Gastroesophageal sphincter (tissue), 4 donors: ENCODE results near the gene HDAC8. TPM values are rescaled to one million over a fixed set of nuclear protein-coding genes. Genes with fewer than 3 reads are reported as not detected.

ENCODE experiments used
- ATAC-seq: fragments of 150-250 bp; one replicate; pipeline ENCODE4 v1.9.1; 2016; ENCODE audit warnings: mild to moderate bottlenecking, moderate library complexity
- H3K27ac ChIP-seq, 4 donors: fragments of 200-600 bp; sonication (generic) in 3 of 4; 1 replicate in 3 of 4; 2 replicates in 1 of 4; pipeline ENCODE4 v1.5.1; 2016 to 2019
- H3K27me3 ChIP-seq: fragments of 200-600 bp; sonication (generic); one replicate; pipeline ENCODE4 v1.5.1; 2019
- H3K36me3 ChIP-seq, 2 donors: fragments of 200-600 bp; sonication (generic); one replicate each; pipeline ENCODE4 v1.5.1; 2019; ENCODE audit warnings: control low read depth in 1 of 2
- H3K4me1 ChIP-seq, 3 donors: fragments of 200-600 bp; sonication (generic); 1 replicate in 2 of 3; 2 replicates in 1 of 3; pipeline ENCODE4 v1.5.1; 2016 to 2019; ENCODE audit warnings: control low read depth in 2 of 3
- H3K4me3 ChIP-seq, 2 donors: fragments of 200-600 bp; sonication (generic); one replicate each; pipeline ENCODE4 v1.5.1; 2019; ENCODE audit warnings: mild to moderate bottlenecking in 1 of 2, moderate library complexity in 1 of 2
- H3K9me3 ChIP-seq, 3 donors: fragments of 200-600 bp; sonication (generic); one replicate each; pipeline ENCODE4 v1.5.1; 2017 to 2019; ENCODE audit warnings: control low read depth in 2 of 3
- EP300 ChIP-seq: sonication (generic); formaldehyde crosslinking; IDR thresholded peaks from one replicate; pipeline ENCODE4 v1.6.1; 2017; ENCODE audit warnings: antibody characterized with exemption, mild to moderate bottlenecking
- POLR2A ChIP-seq, 2 donors: fragments of 450-650 bp; IDR thresholded peaks; one replicate each; pipeline ENCODE4 v1.6.1; 2017; ENCODE audit warnings: antibody characterized with exemption in 2 of 2, mild to moderate bottlenecking in 2 of 2, moderate library complexity in 1 of 2
- POLR2AphosphoS5 ChIP-seq: sonication (generic); formaldehyde crosslinking; IDR thresholded peaks from one replicate; pipeline ENCODE4 v1.6.1; 2017; ENCODE audit warnings: antibody characterized with exemption
- WGBS, 2 donors: methylation state at CpG; one replicate each; pipeline ENCODE4 v1.1.5; 2018; ENCODE audit warnings: low coverage in 1 of 2; 5-methylcytosine and 5-hydroxymethylcytosine counted together
- total RNA-seq, 4 donors: library from RNA; depleted of rRNA; stranded (reverse); fragments of >200 nt; gene quantifications; one replicate each; pipeline ENCODE4 v1.1.0, GENCODE V29; 2016
- TF ChIP-seq, protein P1 (sequence below), 4 experiments: fragments of 200-600 bp in 2 of 4; fragments of 450-650 bp in 2 of 4; sonication (generic) in 1 of 4; IDR thresholded peaks; one replicate each; pipeline ENCODE4 v1.5.1; 2017 to 2019; ENCODE audit warnings: antibody characterized with exemption in 4 of 4, mild to moderate bottlenecking in 2 of 4, moderate library complexity in 2 of 4

Gene HDAC8
- total RNA-seq, 4 donors from 2014 or later = 15.7 to 34.2 (median 25.6) TPM

DNA sequence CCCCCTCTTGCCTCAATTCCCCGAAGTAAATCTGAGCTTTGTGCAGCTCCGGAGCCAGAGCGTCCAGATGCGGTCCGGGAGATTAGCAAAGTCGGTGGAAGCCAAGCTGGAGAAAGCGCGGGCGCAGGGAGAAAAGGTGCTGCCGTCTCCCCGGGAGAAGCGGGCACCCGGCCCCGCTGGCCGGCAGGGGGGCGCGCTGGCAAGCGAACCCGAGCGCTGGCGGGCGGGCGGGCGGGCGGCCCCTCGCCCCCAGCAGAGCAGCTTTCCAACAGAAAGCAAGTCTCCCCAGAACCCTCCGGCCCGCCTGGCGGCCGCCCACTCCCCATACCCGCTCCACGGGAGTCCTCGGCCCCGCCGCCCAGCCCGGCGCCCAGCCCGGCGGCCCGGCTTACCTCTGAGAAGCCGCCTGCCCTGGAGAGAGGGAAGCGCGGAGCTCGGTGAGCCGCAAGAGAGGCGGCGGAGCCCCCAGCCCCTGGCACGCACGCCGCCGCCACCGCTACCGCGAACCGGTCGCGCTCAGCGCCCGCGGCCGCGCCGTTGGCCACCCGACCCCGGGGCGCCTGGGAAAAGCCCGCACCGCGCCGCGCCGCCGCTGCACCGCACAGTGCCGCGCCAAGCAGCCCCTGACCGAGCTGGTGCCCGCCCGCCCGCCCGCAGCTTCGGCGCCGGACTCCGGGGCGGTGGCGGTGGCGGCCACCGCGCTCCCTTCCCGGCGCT, 266.4 kb downstream of the HDAC8 start:
- H3K4me1 ChIP-seq = peaks cover 0 to 43% (median 4%) of the 10 kb centered on the region in 3 donors
- WGBS, 2 donors = no CpG with 5 or more reads among the region's 92 CpGs
- ATAC-seq = no peak

DNA sequence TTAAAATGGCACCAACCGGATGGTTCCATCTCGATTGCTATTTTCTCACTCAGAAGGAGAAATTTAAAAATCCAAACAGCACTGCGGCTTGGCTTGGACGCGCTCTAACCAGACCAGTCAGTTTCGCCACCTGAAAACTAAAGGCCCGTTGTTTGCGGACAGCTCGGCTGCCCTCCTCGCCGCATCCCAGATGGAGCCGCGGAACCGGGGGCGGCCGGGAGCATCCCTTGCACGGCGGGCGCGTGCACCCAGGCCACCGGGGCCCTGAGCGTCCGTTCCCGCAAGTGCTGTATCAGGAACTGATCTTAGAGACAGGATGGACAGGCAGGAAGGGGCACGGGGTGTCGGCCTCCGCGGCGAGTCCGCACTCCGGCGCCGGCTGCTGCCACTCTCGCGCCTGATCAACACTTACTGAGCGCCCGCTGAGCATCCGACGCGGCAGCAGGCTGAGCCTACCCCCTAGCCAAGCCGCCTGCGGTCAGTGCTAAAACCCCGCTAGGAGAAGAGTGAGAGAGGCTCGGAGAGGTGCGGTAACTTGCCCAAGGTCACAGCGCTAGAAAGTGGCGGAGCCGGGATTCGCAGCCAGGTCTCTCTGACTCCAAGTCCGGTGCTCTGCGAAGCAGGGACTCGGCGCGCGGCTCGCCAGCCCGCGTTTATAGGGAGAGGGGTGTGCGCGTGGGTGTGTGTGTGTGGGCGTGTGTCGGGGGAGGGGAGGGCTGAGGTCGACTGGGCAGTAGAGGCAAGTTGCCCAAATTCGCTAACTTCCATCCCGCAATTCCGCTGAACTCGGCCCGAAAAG, 267.2 kb downstream of the HDAC8 start, which contains the start of gene CITED1:
Gene CITED1, minus strand, starts transcription at position 629 of the 799 bp plus-strand sequence. CDS start 3,045 bp downstream, outside the sequence.
- Histone ChIP-seq H3K4me3 (peak within 1 kb of the TSS; percentile 52 to 64), H3K27ac (peak within 1 kb of the TSS in 3 of 4 donors; percentile 31 to 66 (median 65)), H3K4me1 (peaks cover 0 to 43% (median 4%) of the 10 kb centered on the region in 3 donors), H3K36me3 (no peaks in the 10 kb centered on the region), H3K9me3 (no peaks in the 10 kb centered on the region), H3K27me3 (no peaks in the 10 kb centered on the region)
- TF ChIP-seq EP300 = no peak
- TF ChIP-seq, protein P1, sequence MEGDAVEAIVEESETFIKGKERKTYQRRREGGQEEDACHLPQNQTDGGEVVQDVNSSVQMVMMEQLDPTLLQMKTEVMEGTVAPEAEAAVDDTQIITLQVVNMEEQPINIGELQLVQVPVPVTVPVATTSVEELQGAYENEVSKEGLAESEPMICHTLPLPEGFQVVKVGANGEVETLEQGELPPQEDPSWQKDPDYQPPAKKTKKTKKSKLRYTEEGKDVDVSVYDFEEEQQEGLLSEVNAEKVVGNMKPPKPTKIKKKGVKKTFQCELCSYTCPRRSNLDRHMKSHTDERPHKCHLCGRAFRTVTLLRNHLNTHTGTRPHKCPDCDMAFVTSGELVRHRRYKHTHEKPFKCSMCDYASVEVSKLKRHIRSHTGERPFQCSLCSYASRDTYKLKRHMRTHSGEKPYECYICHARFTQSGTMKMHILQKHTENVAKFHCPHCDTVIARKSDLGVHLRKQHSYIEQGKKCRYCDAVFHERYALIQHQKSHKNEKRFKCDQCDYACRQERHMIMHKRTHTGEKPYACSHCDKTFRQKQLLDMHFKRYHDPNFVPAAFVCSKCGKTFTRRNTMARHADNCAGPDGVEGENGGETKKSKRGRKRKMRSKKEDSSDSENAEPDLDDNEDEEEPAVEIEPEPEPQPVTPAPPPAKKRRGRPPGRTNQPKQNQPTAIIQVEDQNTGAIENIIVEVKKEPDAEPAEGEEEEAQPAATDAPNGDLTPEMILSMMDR (IDR thresholded peaks at IDR 0.05) = no peak
- no peak for TF ChIP-seq POLR2A (IDR thresholded peaks at IDR 0.05)
- no peak for TF ChIP-seq POLR2AphosphoS5
- 0% methylated on average over 2 of the region's 68 CpGs; no CpG with 5 or more reads in 1 of the 2 donors for WGBS, 2 donors
- ATAC-seq = no peak

More for the DNA sequence above, 266.4 kb downstream of the HDAC8 start:
- no peaks in the 10 kb centered on the region for H3K36me3 ChIP-seq
- H3K4me3 ChIP-seq = peak overlapping the region; percentile 52 to 64
- TF ChIP-seq EP300 = no peak
- TF ChIP-seq, protein P1 (IDR thresholded peaks at IDR 0.05) = no peak
- TF ChIP-seq POLR2A (IDR thresholded peaks at IDR 0.05) = no peak
- TF ChIP-seq POLR2AphosphoS5 = no peak
- H3K9me3 ChIP-seq = no peaks in the 10 kb centered on the region
- H3K27me3 ChIP-seq = no peaks in the 10 kb centered on the region
- H3K27ac ChIP-seq = peak overlapping the region in 3 of 4 donors; percentile 31 to 66 (median 65)

- Histone ChIP-seq H3K27ac (no peak overlapping the region), H3K4me1 (peaks cover 0 to 43% (median 4%) of the 10 kb centered on the region in 3 donors), H3K36me3 (no peaks in the 10 kb centered on the region), H3K9me3 (no peaks in the 10 kb centered on the region), H3K27me3 (no peaks in the 10 kb centered on the region), H3K4me3 (peak overlapping the region; percentile 52 to 64)
- TF ChIP-seq, protein P1 (IDR thresholded peaks at IDR 0.05) = no peak
- TF ChIP-seq POLR2A (IDR thresholded peaks at IDR 0.05) = no peak
- no peak for TF ChIP-seq EP300
- no peak for TF ChIP-seq POLR2AphosphoS5
- no CpG with 5 or more reads among the region's 26 CpGs for WGBS, 2 donors
- ATAC-seq = no peak
Measured at GRCh38 chrX:72304877-72305276, 267.8 kb downstream of the HDAC8 start.

GRCh38 chrX:72301781-72302180, 270.9 kb downstream of the HDAC8 start:
- no peak for ATAC-seq
- peaks cover 0 to 18% (median 0%) of the 10 kb centered on the region in 3 donors for H3K4me1 ChIP-seq
- H3K9me3 ChIP-seq = no peaks in the 10 kb centered on the region
- no peaks in the 10 kb centered on the region for H3K36me3 ChIP-seq
- no peak for TF ChIP-seq POLR2A (IDR thresholded peaks at IDR 0.05)
- TF ChIP-seq POLR2AphosphoS5 = no peak
- TF ChIP-seq, protein P1 (IDR thresholded peaks at IDR 0.05) = no peak
- no peak for TF ChIP-seq EP300
- H3K27ac ChIP-seq = no peak overlapping the region
- no peaks in the 10 kb centered on the region for H3K27me3 ChIP-seq
- no CpG with 5 or more reads among the region's 9 CpGs for WGBS, 2 donors
- no peak overlapping the region for H3K4me3 ChIP-seq
